ENCODE results near the gene ANKRD44. TPM values are rescaled to one million over a fixed set of nuclear protein-coding genes. Genes with fewer than 3 reads are reported as not detected.

The ANKRD44 gene
- total RNA-seq, 1 donor from 2014 or later: 3.4 TPM

DNA sequence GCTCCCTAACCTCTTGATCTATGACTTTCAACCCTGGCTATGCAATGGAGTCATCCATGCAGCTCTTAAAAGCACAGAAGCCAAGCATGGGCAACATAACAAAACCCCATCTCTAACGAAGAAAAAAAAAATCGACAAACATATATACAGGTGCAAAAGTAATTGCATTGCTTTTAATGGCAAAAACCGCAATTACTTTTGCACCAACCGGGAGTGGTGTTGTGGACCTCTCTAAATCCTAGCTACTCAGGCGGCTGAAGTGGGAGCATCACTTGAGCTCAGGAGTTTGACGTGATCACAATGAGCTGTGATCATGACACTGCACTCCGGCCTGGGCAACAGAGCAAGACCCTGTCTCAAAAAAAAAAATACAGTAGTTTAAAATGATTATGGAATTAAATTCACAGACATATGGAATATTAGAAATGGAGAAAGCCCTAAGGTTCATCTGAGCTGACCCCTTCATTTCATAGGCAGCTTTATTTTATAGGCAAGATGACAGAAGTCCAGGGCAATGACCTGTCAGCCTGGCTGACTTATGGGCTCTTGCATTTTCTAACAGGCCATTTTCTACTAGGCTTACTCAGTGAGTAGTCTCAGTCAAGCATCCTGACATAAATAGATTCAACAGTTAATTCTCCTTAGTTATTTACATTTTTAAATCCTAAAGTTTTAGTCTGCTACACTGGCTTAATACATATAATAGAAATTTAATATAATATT is 183.8 kb downstream of the ANKRD44 start:
- DNase-seq (ENCODE audit: low spot score): no peak
- no peaks in the 10 kb centered on the region for H3K79me2 ChIP-seq (ENCODE audit: low read depth)
- H2AFZ ChIP-seq (replicated peaks): no peak overlapping the region
- no peaks in the 10 kb centered on the region for H3F3A ChIP-seq (ENCODE audit: low read depth)
- peaks cover 3% of the 10 kb centered on the region for H3K27me3 Mint-ChIP-seq (ENCODE audit: insufficient read depth, low read depth)
- TF ChIP-seq EZH2 (IDR thresholded peaks at IDR 0.05) (no peak), EZH2phosphoT487 (IDR thresholded peaks at IDR 0.05) (no peak)
- TF ChIP-seq, protein P1, sequence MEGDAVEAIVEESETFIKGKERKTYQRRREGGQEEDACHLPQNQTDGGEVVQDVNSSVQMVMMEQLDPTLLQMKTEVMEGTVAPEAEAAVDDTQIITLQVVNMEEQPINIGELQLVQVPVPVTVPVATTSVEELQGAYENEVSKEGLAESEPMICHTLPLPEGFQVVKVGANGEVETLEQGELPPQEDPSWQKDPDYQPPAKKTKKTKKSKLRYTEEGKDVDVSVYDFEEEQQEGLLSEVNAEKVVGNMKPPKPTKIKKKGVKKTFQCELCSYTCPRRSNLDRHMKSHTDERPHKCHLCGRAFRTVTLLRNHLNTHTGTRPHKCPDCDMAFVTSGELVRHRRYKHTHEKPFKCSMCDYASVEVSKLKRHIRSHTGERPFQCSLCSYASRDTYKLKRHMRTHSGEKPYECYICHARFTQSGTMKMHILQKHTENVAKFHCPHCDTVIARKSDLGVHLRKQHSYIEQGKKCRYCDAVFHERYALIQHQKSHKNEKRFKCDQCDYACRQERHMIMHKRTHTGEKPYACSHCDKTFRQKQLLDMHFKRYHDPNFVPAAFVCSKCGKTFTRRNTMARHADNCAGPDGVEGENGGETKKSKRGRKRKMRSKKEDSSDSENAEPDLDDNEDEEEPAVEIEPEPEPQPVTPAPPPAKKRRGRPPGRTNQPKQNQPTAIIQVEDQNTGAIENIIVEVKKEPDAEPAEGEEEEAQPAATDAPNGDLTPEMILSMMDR (IDR thresholded peaks at IDR 0.05): no peak
- H4K20me1 ChIP-seq (ENCODE audit: low read depth): no peaks in the 10 kb centered on the region
- H3K4me1 Mint-ChIP-seq: peaks cover 8% of the 10 kb centered on the region
- no peaks in the 10 kb centered on the region for H3K9me3 ChIP-seq (ENCODE audit: low read depth)
- no peak overlapping the region for H3K9ac ChIP-seq
- no peaks in the 10 kb centered on the region for H3K36me3 Mint-ChIP-seq
- H3K4me2 ChIP-seq: no peak overlapping the region
- H3K9me3 Mint-ChIP-seq: no peaks in the 10 kb centered on the region
- H3K4me3 ChIP-seq: no peak overlapping the region
- no peaks in the 10 kb centered on the region for H3K36me3 ChIP-seq
- H3K27ac Mint-ChIP-seq: no peak overlapping the region
- no peak overlapping the region for H3K27ac ChIP-seq
- no peaks in the 10 kb centered on the region for H3K27me3 ChIP-seq
- no peak overlapping the region for H3K4me3 Mint-ChIP-seq
- peaks cover 4% of the 10 kb centered on the region for H3K4me1 ChIP-seq

- H3K4me2 ChIP-seq: no peak overlapping the region
- peaks cover 3% of the 10 kb centered on the region for H3K27me3 Mint-ChIP-seq (ENCODE audit: insufficient read depth, low read depth)
- no peaks in the 10 kb centered on the region for H3K9me3 ChIP-seq (ENCODE audit: low read depth)
- H3K4me3 Mint-ChIP-seq: no peak overlapping the region
- no peak overlapping the region for H3K27ac ChIP-seq
- no peaks in the 10 kb centered on the region for H3K36me3 Mint-ChIP-seq
- no peak for TF ChIP-seq EZH2phosphoT487 (IDR thresholded peaks at IDR 0.05)
- TF ChIP-seq, protein P1 (IDR thresholded peaks at IDR 0.05): no peak
- TF ChIP-seq EZH2 (IDR thresholded peaks at IDR 0.05): no peak
- H3K4me1 Mint-ChIP-seq: peaks cover 12% of the 10 kb centered on the region
- H3F3A ChIP-seq (ENCODE audit: low read depth): no peaks in the 10 kb centered on the region
- peaks cover 13% of the 10 kb centered on the region for H3K4me1 ChIP-seq
- no peak overlapping the region for H3K27ac Mint-ChIP-seq
- DNase-seq (ENCODE audit: low spot score): no peak
- no peaks in the 10 kb centered on the region for H3K36me3 ChIP-seq
- no peak overlapping the region for H2AFZ ChIP-seq (replicated peaks)
- H3K9ac ChIP-seq: no peak overlapping the region
- H3K9me3 Mint-ChIP-seq: no peaks in the 10 kb centered on the region
- no peaks in the 10 kb centered on the region for H3K79me2 ChIP-seq (ENCODE audit: low read depth)
- H3K4me3 ChIP-seq: no peak overlapping the region
- no peaks in the 10 kb centered on the region for H3K27me3 ChIP-seq
- no peaks in the 10 kb centered on the region for H4K20me1 ChIP-seq (ENCODE audit: low read depth)
These were observed 185.8 kb downstream of the ANKRD44 start for GRCh38 chr2:197124639-197125390.

GRCh38 chr2:197122821-197123220 is 187.8 kb downstream of the ANKRD44 start:
- Mint-ChIP-seq H3K9me3 (no peaks in the 10 kb centered on the region), H3K4me1 (peaks cover 12% of the 10 kb centered on the region), H3K36me3 (no peaks in the 10 kb centered on the region), H3K27ac (no peak overlapping the region), H3K4me3 (no peak overlapping the region), H3K27me3 (ENCODE audit: insufficient read depth, low read depth) (peaks cover 2% of the 10 kb centered on the region)
- Histone ChIP-seq H3K9ac (no peak overlapping the region), H3K4me1 (peaks cover 13% of the 10 kb centered on the region), H2AFZ (replicated peaks) (no peak overlapping the region), H3K79me2 (ENCODE audit: low read depth) (no peaks in the 10 kb centered on the region), H4K20me1 (ENCODE audit: low read depth) (no peaks in the 10 kb centered on the region), H3K27ac (no peak overlapping the region), H3K36me3 (no peaks in the 10 kb centered on the region), H3K9me3 (ENCODE audit: low read depth) (no peaks in the 10 kb centered on the region), H3K4me2 (no peak overlapping the region), H3K4me3 (no peak overlapping the region), H3F3A (ENCODE audit: low read depth) (no peaks in the 10 kb centered on the region), H3K27me3 (no peaks in the 10 kb centered on the region)
- TF ChIP-seq, protein P1 (IDR thresholded peaks at IDR 0.05): no peak
- no peak for TF ChIP-seq EZH2 (IDR thresholded peaks at IDR 0.05)
- DNase-seq (ENCODE audit: low spot score): no peak
